ENCODE measurements around the gene RELL2.

The RELL2 gene

GRCh38 chr5:141628175-141628788, 8.5 kb upstream of the RELL2 start:
- TF ChIP-seq CTCF (IDR thresholded peaks at IDR 0.05), result no peak

- TF ChIP-seq CTCF (IDR thresholded peaks at IDR 0.05), result no peak
Measured at GRCh38 chr5:141630570-141631140, 6.1 kb upstream of the RELL2 start.

- TF ChIP-seq CTCF (IDR thresholded peaks at IDR 0.05), result no peak
Measured at GRCh38 chr5:141632650-141633049, 4.1 kb upstream of the RELL2 start.

- no peak for TF ChIP-seq CTCF (IDR thresholded peaks at IDR 0.05)
Measured at GRCh38 chr5:141633871-141634561, 2.8 kb upstream of the RELL2 start.

- no peak for TF ChIP-seq CTCF (IDR thresholded peaks at IDR 0.05)
Measured at GRCh38 chr5:141634720-141635119, 2.1 kb upstream of the RELL2 start.

GRCh38 chr5:141635646-141636045, 1.2 kb upstream of the RELL2 start:
- TF ChIP-seq CTCF (IDR thresholded peaks at IDR 0.05), result no peak

- TF ChIP-seq CTCF (IDR thresholded peaks at IDR 0.05), result no peak
Measured at GRCh38 chr5:141636106-141636412, 738 bp upstream of the RELL2 start.

All from LNCAP (cell line).